Erythroblast (primary cell): Measurements from ENCODE around the gene RBKS.

Source experiments
- DNase-seq, 2 experiments: peaks; one replicate each; lab custom pipeline; 2025; lab: John Stamatoyannopoulos, UW
- GATA1 ChIP-seq: IDR thresholded peaks from 2 replicates; pipeline ENCODE4 v1.6.1; 2011; ENCODE audit warnings: low read depth, mild to moderate bottlenecking, control low read depth, low read length, moderate library complexity
- POLR2A ChIP-seq: IDR thresholded peaks from 2 replicates; pipeline ENCODE4 v1.6.1; 2011; ENCODE audit warnings: mild to moderate bottlenecking, low read length

Gene RBKS

GRCh38 chr2:27737676-27738348 is 152.4 kb downstream of the RBKS start:
- TF ChIP-seq POLR2A (no peak), GATA1 (no peak)
- no peak for DNase-seq

- no peak for TF ChIP-seq POLR2A
- no peak for TF ChIP-seq GATA1
- DNase-seq = no peak
Measured at GRCh38 chr2:27736890-27737204, 153.3 kb downstream of the RBKS start.

DNA sequence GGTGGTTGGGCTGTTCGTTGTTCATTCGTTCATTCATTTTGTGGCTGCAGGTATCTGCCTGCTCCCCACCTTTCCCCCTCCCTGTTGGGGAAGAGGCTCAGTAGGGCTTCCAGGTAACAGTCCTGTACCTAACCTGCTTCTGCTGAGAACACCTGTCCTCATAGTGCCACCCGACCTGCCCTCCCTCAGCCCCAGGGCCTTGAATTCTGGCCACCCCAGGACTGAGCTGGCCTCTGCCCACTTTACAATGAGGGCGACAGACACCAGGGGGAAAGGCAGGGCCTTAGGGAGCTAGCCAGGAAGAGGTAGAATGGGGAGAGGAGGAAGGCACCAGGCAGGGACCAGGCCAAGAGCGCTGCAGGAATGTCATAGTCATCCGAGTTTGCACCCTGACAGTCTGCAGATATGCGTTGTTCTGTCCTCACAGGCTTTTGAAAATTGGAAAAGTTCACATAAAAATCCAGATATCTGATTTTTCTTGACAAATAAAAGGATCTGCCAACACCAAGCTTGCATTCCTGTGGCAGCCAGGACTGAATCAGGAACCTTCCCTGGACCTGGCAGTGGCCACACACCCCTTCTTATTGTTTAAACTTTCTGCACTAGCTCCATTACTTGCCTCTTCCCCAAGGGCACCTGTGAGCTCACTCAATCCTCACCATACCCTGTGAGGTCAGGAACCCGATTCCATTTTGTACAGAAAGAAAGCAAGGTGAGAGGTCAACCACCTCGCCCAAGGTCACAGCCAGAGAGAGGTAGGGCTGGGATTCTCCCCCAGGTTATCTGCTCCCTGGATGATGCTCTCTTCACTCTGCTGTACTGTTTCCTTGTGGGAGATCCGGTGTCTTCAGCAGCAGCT is 153.9 kb downstream of the RBKS start:
- TF ChIP-seq POLR2A (no peak), GATA1 (no peak)
- DNase-seq = no peak

GRCh38 chr2:27735263-27735904 is 154.8 kb downstream of the RBKS start:
- DNase-seq = peak; percentile 62 to 66
- TF ChIP-seq POLR2A = no peak
- TF ChIP-seq GATA1 = no peak

- no peak for TF ChIP-seq GATA1
- no peak for TF ChIP-seq POLR2A
- no peak for DNase-seq
Measured at GRCh38 chr2:27734305-27734704, 155.9 kb downstream of the RBKS start.
